Activated CD4-positive, alpha-beta memory T cell treated with anti-CD3 and anti-CD28 coated beads for 36 hours (primary cell): ENCODE data around the gene UVRAG. TPM values are rescaled to one million over a fixed set of nuclear protein-coding genes. Genes with fewer than 3 reads are reported as not detected.

ENCODE experiments used
- CTCF ChIA-PET: fragments of 350-600 bp; sonication (Branson Sonifier 250); formaldehyde crosslinking; loops from one replicate; lab custom pipeline; 2021; ENCODE audit warnings: antibody characterized with exemption, inconsistent platforms; lab: Charles Lee
- POLR2A ChIA-PET: fragments of 350-600 bp; sonication (Branson Sonifier 250); formaldehyde crosslinking; loops from one replicate; lab custom pipeline; 2021; ENCODE audit warnings: antibody characterized with exemption; lab: Charles Lee
- DNase-seq: peaks from one replicate; pipeline ENCODE4 v3.0.0-alpha.2; 2020
- H3K27ac Mint-ChIP-seq: one replicate; pipeline ENCODE4 v1.8.0; 2021; ENCODE audit warnings: mixed read lengths
- H3K27me3 Mint-ChIP-seq: one replicate; pipeline ENCODE4 v1.8.0; 2021; ENCODE audit warnings: mixed read lengths
- H3K36me3 Mint-ChIP-seq: one replicate; pipeline ENCODE4 v1.8.0; 2021; ENCODE audit warnings: mixed read lengths
- H3K4me1 Mint-ChIP-seq: one replicate; pipeline ENCODE4 v1.8.0; 2021; ENCODE audit warnings: low read depth, mixed read lengths
- H3K4me3 Mint-ChIP-seq: one replicate; pipeline ENCODE4 v1.8.0; 2021; ENCODE audit warnings: mild to moderate bottlenecking, mixed read lengths
- H3K9me3 Mint-ChIP-seq: one replicate; pipeline ENCODE4 v1.8.0; 2021; ENCODE audit warnings: mixed read lengths
- intact Hi-C: fragments of 100-400 bp; cut with micrococcal nuclease; formaldehyde crosslinking; loops from one replicate; pipeline ENCODE4 v1.15.1; 2023
- total RNA-seq, 2 experiments: library from RNA; stranded (reverse); gene quantifications; one replicate each; pipeline ENCODE4 v1.2.3, GENCODE V29; 2021

The UVRAG gene
- total RNA-seq, 2 experiments from 2014 or later: 15.5 to 16.7 TPM

DNA sequence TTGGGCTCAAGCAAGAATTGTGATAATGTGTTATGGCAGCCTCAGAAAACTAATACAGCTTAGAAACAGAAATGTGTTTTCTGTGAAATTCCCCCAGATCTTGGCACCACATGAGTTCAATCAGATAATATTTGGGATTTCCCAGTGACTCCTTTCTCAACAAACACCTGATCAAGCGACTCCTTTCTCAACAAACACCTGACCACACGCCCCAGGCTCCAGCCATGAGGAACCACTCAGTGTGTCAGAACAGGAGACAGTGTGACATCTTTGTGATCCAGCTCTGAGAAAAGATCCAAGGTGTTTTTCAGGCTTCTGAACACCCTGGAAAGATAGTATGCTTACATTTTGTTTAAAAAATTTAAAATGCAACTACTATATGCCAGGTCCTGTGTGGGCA lies 1.9 kb upstream of the UVRAG start:
- Mint-ChIP-seq H3K4me3 (no peak overlapping the region), H3K27ac (no peak overlapping the region), H3K4me1 (peaks cover 11% of the 10 kb centered on the region), H3K27me3 (no peaks in the 10 kb centered on the region), H3K36me3 (no peaks in the 10 kb centered on the region), H3K9me3 (no peaks in the 10 kb centered on the region)
- ChIA-PET POLR2A (interaction anchor here (0.6 to 1.6 kb wide), 2 partner anchors 11 to 34 kb away, joined by 3 to 5 read pairs; no protein-coding TSS in a partner anchor), CTCF (interaction anchor here (1.4 to 5.0 kb wide), 4 partner anchors 11 to 339 kb away, joined by 5 to 50 read pairs (median 14); no protein-coding TSS in a partner anchor)
- intact Hi-C loops: loop anchor here (10.0 kb wide), 1 partner anchor 632 kb away; the partner anchor contains the start of gene EMSY
- no peak for DNase-seq

DNA sequence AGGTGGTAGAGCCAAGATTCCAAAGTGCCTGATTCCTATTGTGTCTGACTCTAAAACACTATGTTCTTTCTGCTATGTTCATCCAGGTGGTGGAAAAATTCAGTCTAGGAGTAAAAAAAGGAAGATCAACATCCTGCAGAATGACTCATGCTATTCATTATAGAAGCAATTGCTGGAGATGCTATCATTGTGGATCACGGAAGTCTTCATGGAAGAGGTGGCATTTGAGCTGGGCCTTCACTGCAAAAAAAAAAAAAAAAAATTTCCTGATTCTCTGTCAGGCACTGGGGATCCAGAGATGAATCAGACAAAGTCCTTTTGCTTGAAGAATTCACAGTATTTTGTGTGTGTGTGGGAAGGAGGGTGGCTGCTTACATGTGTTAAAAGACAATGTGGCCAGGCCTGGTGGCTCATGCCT lies 1.4 kb upstream of the UVRAG start:
- Mint-ChIP-seq H3K4me3 (peak overlapping the region; percentile 88), H3K27me3 (no peaks in the 10 kb centered on the region), H3K27ac (peak overlapping the region; percentile 2), H3K9me3 (no peaks in the 10 kb centered on the region), H3K4me1 (peaks cover 12% of the 10 kb centered on the region), H3K36me3 (no peaks in the 10 kb centered on the region)
- CTCF ChIA-PET: interaction anchor here (1.3 to 5.0 kb wide), 4 partner anchors 11 to 339 kb away, joined by 3 to 50 read pairs (median 14); no protein-coding TSS in a partner anchor
- intact Hi-C loops: loop anchor here (10.0 kb wide), 1 partner anchor 631 kb away; the partner anchor contains the start of gene EMSY
- POLR2A ChIA-PET: interaction anchor here (1.6 kb wide), 1 partner anchor 11 kb away, joined by 3 read pairs; no protein-coding TSS in a partner anchor
- no peak for DNase-seq

DNA sequence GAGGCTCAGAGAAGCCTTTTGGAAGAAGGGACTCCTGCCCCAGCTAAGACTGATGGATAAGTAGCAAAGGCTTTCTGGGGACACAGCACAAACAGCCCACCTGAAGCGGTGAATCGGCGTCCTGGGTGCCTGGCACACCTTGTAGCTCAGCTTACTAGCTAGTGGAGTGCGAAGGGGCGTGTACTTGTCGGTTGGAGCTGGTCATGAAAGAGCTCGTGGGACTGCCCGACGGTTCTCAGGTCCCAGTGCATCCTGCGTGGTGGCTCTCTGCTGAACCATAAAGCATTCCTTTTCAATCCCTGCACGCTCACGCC lies 690 bp upstream of the UVRAG start:
- intact Hi-C loops: loop anchor here (10.0 kb wide), 1 partner anchor 630 kb away; the partner anchor contains the start of gene EMSY
- Mint-ChIP-seq H3K36me3 (no peaks in the 10 kb centered on the region), H3K27ac (peak overlapping the region; percentile 86), H3K4me1 (peaks cover 16% of the 10 kb centered on the region), H3K9me3 (no peaks in the 10 kb centered on the region), H3K27me3 (no peaks in the 10 kb centered on the region), H3K4me3 (peak overlapping the region; percentile 88)
- ChIA-PET POLR2A (interaction anchor here (1.6 kb wide), 1 partner anchor 12 kb away, joined by 3 read pairs; no protein-coding TSS in a partner anchor), CTCF (interaction anchor here (0.7 to 5.0 kb wide), 5 partner anchors 12 to 338 kb away, joined by 3 to 50 read pairs (median 13); no protein-coding TSS in a partner anchor)
- DNase-seq: no peak

DNA sequence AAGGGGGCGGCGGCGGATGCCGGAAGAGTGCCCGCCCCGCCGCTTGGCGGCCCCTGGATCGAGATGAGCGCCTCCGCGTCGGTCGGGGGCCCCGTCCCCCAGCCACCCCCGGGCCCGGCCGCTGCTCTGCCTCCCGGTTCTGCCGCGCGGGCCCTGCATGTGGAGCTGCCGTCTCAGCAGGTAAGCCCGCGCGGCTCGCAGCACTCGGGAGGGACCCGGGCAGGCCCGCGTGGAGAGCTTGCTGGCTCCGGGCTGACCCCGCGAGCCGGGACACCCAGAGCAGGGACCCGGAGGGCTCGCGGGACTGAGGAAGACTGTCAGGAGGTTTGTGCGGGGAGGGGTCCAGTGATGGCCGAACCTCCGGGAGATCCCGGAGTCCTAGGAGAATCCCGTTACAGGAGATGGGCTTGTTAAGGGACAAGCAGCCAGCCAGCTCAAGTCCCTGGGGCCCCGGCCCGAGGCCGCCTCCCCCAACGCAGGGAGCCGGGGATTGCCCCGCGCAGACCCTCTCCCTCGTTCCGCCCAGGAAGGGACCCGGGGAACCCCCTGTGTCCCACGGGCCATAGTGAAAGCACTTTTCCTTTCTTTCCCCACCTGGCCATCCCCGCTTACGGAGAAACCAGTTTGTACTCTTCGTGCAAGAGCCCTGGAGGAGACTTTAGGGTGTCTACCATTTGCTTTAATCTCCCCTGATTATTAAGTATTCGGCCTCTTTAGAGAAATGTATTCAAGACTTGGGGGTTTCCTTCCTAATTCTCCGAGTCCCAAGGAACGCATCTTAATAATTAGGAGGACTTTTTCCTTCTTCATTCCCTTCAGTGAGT lies 547 bp downstream of the UVRAG start:
- peak overlapping the region; percentile 88 for H3K4me3 Mint-ChIP-seq
- CTCF ChIA-PET: interaction anchor here (1.0 to 5.0 kb wide), 5 partner anchors 9 to 337 kb away, joined by 3 to 50 read pairs (median 13); no protein-coding TSS in a partner anchor

DNA sequence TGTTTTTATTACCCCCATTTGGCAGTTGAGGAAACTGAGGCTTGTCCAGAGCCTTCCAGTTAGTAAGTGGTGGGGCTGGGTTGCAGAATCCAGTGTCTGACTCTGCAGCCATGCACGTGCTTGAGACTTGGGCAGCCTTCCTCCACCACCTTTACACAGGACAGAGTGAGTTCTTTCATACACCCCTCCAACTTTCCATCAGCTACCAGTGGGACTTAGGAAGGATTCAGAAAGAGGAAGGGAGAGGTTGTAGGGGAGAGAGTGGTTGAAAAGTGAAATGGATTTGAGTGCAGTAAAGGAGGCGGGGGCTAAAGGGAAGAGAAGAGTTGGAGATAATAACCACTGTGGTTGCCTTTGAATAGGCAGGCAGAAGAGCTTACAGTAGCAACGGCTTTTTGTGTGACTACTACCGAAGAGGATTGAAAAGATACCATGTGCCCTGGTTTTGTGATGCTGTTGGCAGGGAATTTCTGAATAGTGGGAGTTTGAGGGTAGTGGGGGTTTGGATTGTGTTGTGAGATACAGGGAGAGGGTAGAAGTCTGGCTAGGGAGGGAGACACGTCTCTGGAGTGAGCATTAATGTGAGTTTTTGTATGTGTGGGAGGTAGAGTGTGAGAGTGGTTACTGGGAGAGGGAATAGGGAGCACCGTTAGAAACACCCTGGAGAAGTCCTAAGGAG lies 1.7 kb downstream of the UVRAG start:
- ChIA-PET POLR2A (no interaction called here), CTCF (interaction anchor here (1.2 to 1.7 kb wide), 3 partner anchors 8 to 51 kb away, joined by 3 to 7 read pairs (median 4); no protein-coding TSS in a partner anchor)
- H3K4me1 Mint-ChIP-seq: peaks cover 19% of the 10 kb centered on the region
- no peak for DNase-seq
- no peak overlapping the region for H3K27ac Mint-ChIP-seq
- no peaks in the 10 kb centered on the region for H3K27me3 Mint-ChIP-seq
- H3K4me3 Mint-ChIP-seq: no peak overlapping the region
- H3K36me3 Mint-ChIP-seq: no peaks in the 10 kb centered on the region
- intact Hi-C loops: loop anchor here (5.0 to 10.0 kb wide), 4 partner anchors 49 to 628 kb away; partner anchors contain the start of genes DGAT2 and EMSY
- H3K9me3 Mint-ChIP-seq: no peaks in the 10 kb centered on the region

More for the DNA sequence above, 547 bp downstream of the UVRAG start:
- H3K27me3 Mint-ChIP-seq: no peaks in the 10 kb centered on the region
- H3K27ac Mint-ChIP-seq: peak overlapping the region; percentile 86
- no peaks in the 10 kb centered on the region for H3K9me3 Mint-ChIP-seq
- no peaks in the 10 kb centered on the region for H3K36me3 Mint-ChIP-seq
- POLR2A ChIA-PET: interaction anchor here (0.8 kb wide), 1 partner anchor 253 kb away, joined by 3 read pairs; no protein-coding TSS in a partner anchor
- intact Hi-C loops: loop anchor here (1.0 to 10.0 kb wide), 5 partner anchors 48 to 629 kb away; partner anchors contain the start of genes DGAT2, EMSY, GVQW3 and THAP12
- peak; percentile 56 for DNase-seq
- H3K4me1 Mint-ChIP-seq: peaks cover 16% of the 10 kb centered on the region

DNA sequence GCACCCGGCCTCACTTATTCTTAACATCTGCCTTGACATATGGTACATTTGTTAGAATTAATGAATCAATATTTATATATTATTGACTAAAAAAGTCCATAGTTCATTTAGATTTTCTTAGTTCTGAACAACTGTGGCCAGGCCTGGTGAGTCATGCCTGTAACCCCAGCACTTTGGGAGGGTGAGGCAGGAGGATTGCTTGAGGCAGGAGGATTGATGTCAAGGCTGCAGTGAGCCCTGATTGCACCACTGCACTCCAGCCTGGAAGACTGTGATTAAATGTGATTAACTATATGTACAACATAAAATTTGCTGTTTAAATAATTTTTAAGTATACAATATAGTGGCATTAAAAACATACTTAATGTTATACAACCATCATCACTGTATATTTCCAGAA lies 5.6 kb downstream of the UVRAG start:
- H3K27ac Mint-ChIP-seq: no peak overlapping the region
- peaks cover 23% of the 10 kb centered on the region for H3K4me1 Mint-ChIP-seq
- ChIA-PET CTCF (no interaction called here), POLR2A (no interaction called here)
- H3K9me3 Mint-ChIP-seq: no peaks in the 10 kb centered on the region
- H3K36me3 Mint-ChIP-seq: peaks cover 7% of the 10 kb centered on the region
- intact Hi-C loops: no loop called here
- H3K27me3 Mint-ChIP-seq: no peaks in the 10 kb centered on the region
- H3K4me3 Mint-ChIP-seq: no peak overlapping the region
- DNase-seq: no peak

DNA sequence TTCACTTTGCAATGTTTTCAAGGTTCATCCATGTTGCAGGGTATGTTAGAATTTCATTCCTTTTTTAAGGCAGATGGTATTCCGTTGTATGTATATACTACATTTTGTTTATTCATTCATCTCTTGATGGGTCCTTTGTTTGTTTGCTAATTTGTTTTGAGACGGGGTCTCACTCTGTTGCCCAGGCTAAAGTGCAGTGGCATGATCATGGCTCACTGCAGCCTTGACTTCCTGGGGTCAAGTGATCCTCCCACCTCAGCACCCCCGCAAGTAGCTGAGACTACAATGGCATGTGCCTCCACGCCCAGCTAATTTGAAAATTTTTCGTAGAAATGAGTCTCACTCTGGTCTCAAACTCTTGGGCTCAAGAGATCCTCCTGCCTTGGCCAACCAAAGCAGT lies 6.2 kb downstream of the UVRAG start:
- Mint-ChIP-seq H3K36me3 (peaks cover 7% of the 10 kb centered on the region), H3K4me3 (no peak overlapping the region), H3K27me3 (no peaks in the 10 kb centered on the region), H3K9me3 (no peaks in the 10 kb centered on the region), H3K27ac (no peak overlapping the region), H3K4me1 (peaks cover 23% of the 10 kb centered on the region)
- POLR2A ChIA-PET: no interaction called here
- DNase-seq: no peak
- CTCF ChIA-PET: interaction anchor here (0.7 kb wide), 1 partner anchor 50 kb away, joined by 3 read pairs; no protein-coding TSS in a partner anchor
- intact Hi-C loops: no loop called here

DNA sequence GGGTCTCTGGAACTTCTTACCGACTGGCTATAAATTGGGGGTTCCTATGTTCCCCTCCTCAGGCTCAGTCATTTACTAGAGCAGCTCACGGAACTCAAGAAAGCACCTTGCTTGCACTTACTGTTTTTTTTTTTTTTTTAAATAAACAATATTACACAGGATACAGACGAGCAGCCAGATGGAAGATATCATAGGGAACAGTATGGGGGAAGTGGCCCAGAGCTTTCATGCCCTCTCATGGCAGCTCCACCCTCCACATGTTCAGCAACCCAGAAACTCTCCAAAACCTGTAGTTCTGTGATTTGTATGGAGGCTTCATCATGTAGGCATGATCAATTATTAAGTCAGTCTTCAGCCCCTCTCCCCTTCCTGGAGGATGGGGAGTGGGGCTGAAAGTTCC lies 7.5 kb downstream of the UVRAG start:
- Mint-ChIP-seq H3K4me3 (no peak overlapping the region), H3K9me3 (no peaks in the 10 kb centered on the region), H3K27ac (no peak overlapping the region), H3K4me1 (peaks cover 29% of the 10 kb centered on the region), H3K27me3 (no peaks in the 10 kb centered on the region), H3K36me3 (peaks cover 11% of the 10 kb centered on the region)
- intact Hi-C loops: no loop called here
- DNase-seq: no peak
- POLR2A ChIA-PET: no interaction called here
- CTCF ChIA-PET: no interaction called here

DNA sequence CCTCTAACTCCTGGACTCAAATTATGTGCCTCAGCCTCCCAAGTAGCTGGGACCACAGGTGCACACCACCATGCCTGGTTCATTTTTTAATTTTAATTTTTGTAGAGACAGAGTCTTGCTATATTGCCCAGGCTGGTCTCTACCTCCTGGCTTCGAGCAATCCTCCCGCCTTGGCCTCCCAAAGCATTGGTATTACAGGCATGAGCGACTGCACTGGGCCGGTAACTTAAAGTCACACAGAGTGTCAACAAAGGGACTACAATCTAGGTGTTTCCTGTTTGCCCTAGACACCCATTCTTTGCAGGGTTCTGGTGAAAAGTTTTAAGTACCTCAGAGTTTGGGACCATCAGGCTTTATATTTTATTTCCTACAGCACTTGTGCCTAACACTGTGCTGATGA lies 8.4 kb downstream of the UVRAG start:
- intact Hi-C loops: no loop called here
- CTCF ChIA-PET: interaction anchor here (1.0 to 2.5 kb wide), 2 partner anchors 21 to 45 kb away, joined by 3 to 11 read pairs; no protein-coding TSS in a partner anchor
- Mint-ChIP-seq H3K27me3 (no peaks in the 10 kb centered on the region), H3K36me3 (peaks cover 11% of the 10 kb centered on the region), H3K4me3 (no peak overlapping the region), H3K9me3 (no peaks in the 10 kb centered on the region), H3K27ac (no peak overlapping the region), H3K4me1 (peaks cover 29% of the 10 kb centered on the region)
- DNase-seq: no peak
- POLR2A ChIA-PET: no interaction called here

DNA sequence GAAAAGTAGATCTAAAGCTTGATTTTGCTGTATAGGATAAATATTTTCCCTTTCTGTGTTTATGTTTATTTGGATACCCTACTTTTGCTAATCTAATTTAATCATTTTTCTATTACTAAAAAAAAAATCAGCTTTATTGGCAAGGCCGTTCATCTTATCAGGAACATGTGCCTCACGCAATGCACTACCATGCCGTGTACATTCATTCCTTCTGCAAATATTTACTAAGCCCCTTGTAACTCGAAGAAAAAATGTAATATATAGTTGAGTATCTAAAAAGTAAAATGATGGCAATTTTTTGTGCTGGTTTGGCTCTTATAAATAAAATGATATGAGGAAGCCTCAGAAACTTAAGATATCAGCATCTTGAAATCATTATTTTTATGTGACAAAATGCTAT lies 8.9 kb downstream of the UVRAG start:
- Mint-ChIP-seq H3K27ac (no peak overlapping the region), H3K4me3 (no peak overlapping the region), H3K9me3 (no peaks in the 10 kb centered on the region), H3K36me3 (peaks cover 11% of the 10 kb centered on the region), H3K27me3 (no peaks in the 10 kb centered on the region), H3K4me1 (peaks cover 26% of the 10 kb centered on the region)
- CTCF ChIA-PET: interaction anchor here (1.0 to 2.5 kb wide), 3 partner anchors 8 to 44 kb away, joined by 3 to 11 read pairs (median 3); no protein-coding TSS in a partner anchor
- POLR2A ChIA-PET: interaction anchor here (0.7 to 1.1 kb wide), 2 partner anchors 411 to 764 kb away, joined by 3 to 4 read pairs; no protein-coding TSS in a partner anchor
- DNase-seq: no peak
- intact Hi-C loops: no loop called here

DNA sequence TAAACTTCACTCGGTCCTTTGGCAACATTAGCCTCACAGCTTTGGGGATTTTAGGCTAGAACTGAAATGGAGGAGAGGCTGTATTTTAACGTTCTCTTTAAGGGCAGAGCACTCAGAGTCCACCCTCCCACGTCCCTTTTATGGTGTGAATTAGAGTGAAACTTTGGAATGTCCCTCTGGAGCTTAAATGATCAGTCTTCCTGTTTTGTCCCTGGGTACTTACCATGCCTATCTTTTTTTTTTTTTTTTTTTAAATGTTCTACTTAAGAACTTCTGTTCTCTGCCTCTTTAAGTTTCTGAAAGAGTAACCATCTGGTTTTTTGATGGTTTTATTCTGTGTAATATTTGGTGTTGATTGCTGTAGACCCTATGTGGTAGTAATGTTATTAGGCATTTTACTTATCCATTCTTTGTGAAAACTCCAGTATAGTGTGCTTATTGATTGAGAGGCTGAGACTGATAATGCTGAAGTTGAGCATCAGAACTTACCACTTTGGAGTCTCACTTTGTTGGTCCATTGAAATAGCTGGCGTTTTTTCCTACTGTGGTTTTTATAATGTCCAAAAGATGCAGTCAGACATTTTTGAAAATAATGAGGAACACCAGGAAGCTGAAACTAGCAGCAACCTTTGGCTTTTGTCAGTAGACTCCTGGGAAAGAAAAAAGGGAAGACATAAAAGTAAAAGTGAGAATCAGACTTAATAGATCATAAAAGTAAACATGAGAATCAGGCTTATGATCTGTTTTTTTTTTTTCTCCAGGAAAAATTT lies 11.6 kb downstream of the UVRAG start:
- H3K27ac Mint-ChIP-seq: no peak overlapping the region
- no peak overlapping the region for H3K4me3 Mint-ChIP-seq
- H3K27me3 Mint-ChIP-seq: no peaks in the 10 kb centered on the region
- H3K36me3 Mint-ChIP-seq: peaks cover 13% of the 10 kb centered on the region
- no peaks in the 10 kb centered on the region for H3K9me3 Mint-ChIP-seq
- ChIA-PET CTCF (interaction anchor here (1.0 kb wide), 1 partner anchor 23 kb away, joined by 3 read pairs; no protein-coding TSS in a partner anchor), POLR2A (interaction anchor here (0.6 kb wide), 1 partner anchor 332 kb away, joined by 3 read pairs; no protein-coding TSS in a partner anchor)
- intact Hi-C loops: no loop called here
- H3K4me1 Mint-ChIP-seq: peaks cover 22% of the 10 kb centered on the region
- DNase-seq: no peak
